DND-41 (cell line): ENCODE results near the gene THBS4.
A peak's percentile ranks its signal among the peaks of the same experiment; 100 is the strongest.

Source experiments
- ATAC-seq: fragments of 200-7000 bp; cut with Tn5 transposase; 3 replicates; pipeline ENCODE4 v1.9.1; 2021; ENCODE audit warnings: low read depth; ENCODE audit not compliant: insufficient read depth
- DNase-seq: peaks from one replicate; pipeline ENCODE4 v3.0.0-alpha.2; 2020
- H2AFZ ChIP-seq: 2 replicates; pipeline ENCODE4 v1.6.0; 2012; ENCODE audit warnings: low read depth, low read length
- H3K27ac ChIP-seq: 2 replicates; pipeline ENCODE4 v1.5.1; 2012; ENCODE audit warnings: low read length, inconsistent platforms
- H3K27me3 ChIP-seq: fragments of 200-600 bp; sonication (generic); 2 replicates; pipeline ENCODE4 v1.6.0; 2012; ENCODE audit warnings: low read length, mild to moderate bottlenecking, inconsistent platforms; ENCODE audit not compliant: insufficient read depth, poor library complexity
- H3K36me3 ChIP-seq: 2 replicates; pipeline ENCODE4 v1.5.1; 2012; ENCODE audit warnings: low read length, inconsistent platforms; ENCODE audit not compliant: insufficient read depth
- H3K4me1 ChIP-seq: 2 replicates; pipeline ENCODE4 v1.5.1; 2012; ENCODE audit warnings: mild to moderate bottlenecking, low read length; ENCODE audit not compliant: insufficient read depth
- H3K4me2 ChIP-seq: 2 replicates; pipeline ENCODE4 v1.6.0; 2012; ENCODE audit warnings: mild to moderate bottlenecking, moderate library complexity, low read length, inconsistent platforms; ENCODE audit not compliant: insufficient read depth
- H3K4me3 ChIP-seq, 2 experiments: fragments of 200-600 bp in 1 of 2; shearing (Covaris generic) in 1 of 2; 2 replicates each; pipeline ENCODE4 v1.5.1; 2012 to 2016; ENCODE audit warnings: inconsistent platforms in 2 of 2, low read length in 2 of 2, mild to moderate bottlenecking in 2 of 2, low read depth in 1 of 2, moderate library complexity in 1 of 2
- H3K79me2 ChIP-seq: 2 replicates; pipeline ENCODE4 v1.6.0; 2012; ENCODE audit warnings: low read length, inconsistent platforms; ENCODE audit not compliant: insufficient read depth
- H3K9ac ChIP-seq: 2 replicates; pipeline ENCODE4 v1.6.0; 2012; ENCODE audit warnings: low read depth, mild to moderate bottlenecking, inconsistent platforms, low read length, moderate library complexity
- H3K9me3 ChIP-seq: 2 replicates; pipeline ENCODE4 v1.5.1; 2012; ENCODE audit warnings: low read length, moderate library complexity, mild to moderate bottlenecking, inconsistent platforms; ENCODE audit not compliant: insufficient read depth, severe bottlenecking
- H4K20me1 ChIP-seq: 2 replicates; pipeline ENCODE4 v1.6.0; 2012; ENCODE audit warnings: low read length; ENCODE audit not compliant: insufficient read depth
- EZH2 ChIP-seq: IDR thresholded peaks from 3 replicates; pipeline ENCODE4 v1.6.1; 2012; ENCODE audit warnings: borderline replicate concordance, low read depth, mild to moderate bottlenecking, moderate library complexity, low read length, inconsistent platforms; ENCODE audit not compliant: severe bottlenecking
- TF ChIP-seq, protein P1 (sequence below): IDR thresholded peaks from 2 replicates; pipeline ENCODE4 v1.5.1; 2012; ENCODE audit warnings: borderline replicate concordance, low read length, moderate library complexity, mild to moderate bottlenecking; ENCODE audit not compliant: poor library complexity, severe bottlenecking; ENCODE audit errors: extremely low read depth

THBS4 gene

DNA sequence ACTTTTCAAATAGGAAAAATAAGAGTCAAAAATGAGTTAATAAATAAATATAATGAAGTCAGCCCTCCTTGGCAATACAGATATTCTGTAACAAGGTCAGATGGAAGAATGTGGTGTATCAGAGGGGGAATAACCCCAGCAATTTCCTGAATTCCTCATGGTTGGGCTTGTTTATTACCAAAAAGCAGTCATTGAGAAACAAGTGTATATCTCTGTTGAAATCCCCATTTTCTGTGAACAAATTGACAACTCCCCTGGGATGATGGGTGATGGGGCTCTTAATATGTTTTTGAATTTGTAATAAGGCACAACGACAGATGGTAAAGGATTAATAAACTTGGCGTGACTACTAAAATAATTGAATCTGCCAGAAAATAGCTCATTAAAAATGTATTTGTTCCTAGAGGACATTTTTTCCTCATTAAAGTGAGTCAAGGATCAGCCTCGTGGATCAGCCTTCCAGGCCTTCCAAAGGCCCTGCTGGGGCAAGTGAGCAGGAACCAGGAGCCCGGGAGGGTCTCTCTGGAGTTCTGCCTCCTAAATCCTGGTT lies 34.2 kb downstream of the THBS4 start:
- DNase-seq (no peak), ATAC-seq (no peak)
- Histone ChIP-seq H3K27ac (no peak overlapping the region), H2AFZ (no peak overlapping the region), H4K20me1 (no peaks in the 10 kb centered on the region), H3K79me2 (no peaks in the 10 kb centered on the region), H3K4me2 (no peak overlapping the region), H3K9me3 (no peaks in the 10 kb centered on the region), H3K4me3 (no peak overlapping the region), H3K36me3 (no peaks in the 10 kb centered on the region), H3K9ac (no peak overlapping the region), H3K4me1 (no peaks in the 10 kb centered on the region), H3K27me3 (no peaks in the 10 kb centered on the region)
- TF ChIP-seq EZH2, result no peak
- TF ChIP-seq, protein P1, sequence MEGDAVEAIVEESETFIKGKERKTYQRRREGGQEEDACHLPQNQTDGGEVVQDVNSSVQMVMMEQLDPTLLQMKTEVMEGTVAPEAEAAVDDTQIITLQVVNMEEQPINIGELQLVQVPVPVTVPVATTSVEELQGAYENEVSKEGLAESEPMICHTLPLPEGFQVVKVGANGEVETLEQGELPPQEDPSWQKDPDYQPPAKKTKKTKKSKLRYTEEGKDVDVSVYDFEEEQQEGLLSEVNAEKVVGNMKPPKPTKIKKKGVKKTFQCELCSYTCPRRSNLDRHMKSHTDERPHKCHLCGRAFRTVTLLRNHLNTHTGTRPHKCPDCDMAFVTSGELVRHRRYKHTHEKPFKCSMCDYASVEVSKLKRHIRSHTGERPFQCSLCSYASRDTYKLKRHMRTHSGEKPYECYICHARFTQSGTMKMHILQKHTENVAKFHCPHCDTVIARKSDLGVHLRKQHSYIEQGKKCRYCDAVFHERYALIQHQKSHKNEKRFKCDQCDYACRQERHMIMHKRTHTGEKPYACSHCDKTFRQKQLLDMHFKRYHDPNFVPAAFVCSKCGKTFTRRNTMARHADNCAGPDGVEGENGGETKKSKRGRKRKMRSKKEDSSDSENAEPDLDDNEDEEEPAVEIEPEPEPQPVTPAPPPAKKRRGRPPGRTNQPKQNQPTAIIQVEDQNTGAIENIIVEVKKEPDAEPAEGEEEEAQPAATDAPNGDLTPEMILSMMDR, result no peak

GRCh38 chr5:80069918-80070318 lies 34.8 kb downstream of the THBS4 start:
- no peak overlapping the region for H3K4me3 ChIP-seq
- DNase-seq (no peak), ATAC-seq (peak; percentile 52; the same call in 2 of the 3 replicates)
- no peak overlapping the region for H2AFZ ChIP-seq
- no peak overlapping the region for H3K9ac ChIP-seq
- TF ChIP-seq, protein P1, result no peak
- TF ChIP-seq EZH2, result no peak
- no peaks in the 10 kb centered on the region for H3K27me3 ChIP-seq
- no peaks in the 10 kb centered on the region for H3K9me3 ChIP-seq
- no peak overlapping the region for H3K4me2 ChIP-seq
- H3K36me3 ChIP-seq, result no peaks in the 10 kb centered on the region
- no peaks in the 10 kb centered on the region for H4K20me1 ChIP-seq
- no peaks in the 10 kb centered on the region for H3K4me1 ChIP-seq
- no peak overlapping the region for H3K27ac ChIP-seq
- no peaks in the 10 kb centered on the region for H3K79me2 ChIP-seq

- Histone ChIP-seq H3K27ac (no peak overlapping the region), H4K20me1 (no peaks in the 10 kb centered on the region), H2AFZ (no peak overlapping the region), H3K27me3 (no peaks in the 10 kb centered on the region), H3K4me2 (no peak overlapping the region), H3K79me2 (no peaks in the 10 kb centered on the region), H3K4me1 (no peaks in the 10 kb centered on the region), H3K36me3 (no peaks in the 10 kb centered on the region), H3K9me3 (no peaks in the 10 kb centered on the region), H3K9ac (no peak overlapping the region), H3K4me3 (no peak overlapping the region)
- TF ChIP-seq, protein P1, result no peak
- no peak for TF ChIP-seq EZH2
- no peak for ATAC-seq
- DNase-seq, result no peak
Observed at GRCh38 chr5:80070338-80071056, 35.3 kb downstream of the THBS4 start.

GRCh38 chr5:80071510-80072021 lies 36.4 kb downstream of the THBS4 start:
- DNase-seq (no peak), ATAC-seq (no peak)
- Histone ChIP-seq H4K20me1 (no peaks in the 10 kb centered on the region), H3K9ac (no peak overlapping the region), H3K9me3 (no peaks in the 10 kb centered on the region), H3K4me3 (no peak overlapping the region), H3K36me3 (no peaks in the 10 kb centered on the region), H3K27me3 (no peaks in the 10 kb centered on the region), H3K27ac (no peak overlapping the region), H3K79me2 (no peaks in the 10 kb centered on the region), H2AFZ (no peak overlapping the region), H3K4me1 (no peaks in the 10 kb centered on the region), H3K4me2 (no peak overlapping the region)
- no peak for TF ChIP-seq EZH2
- TF ChIP-seq, protein P1, result no peak
